ENCODE measurements around the gene WDR53. TPM values are rescaled to one million over a fixed set of nuclear protein-coding genes. Genes with fewer than 3 reads are reported as not detected.
"Not testable (repeated sequence)": the region's sequence is repeated elsewhere in the genome, so short reads cannot be mapped to it uniquely, and the experiment has no call there.

The WDR53 gene
- total and polyA plus RNA-seq, 4 donors: 3.4 to 11.4 (median 8.3) TPM

GRCh38 chr3:196517919-196518318 lies 50.4 kb downstream of the WDR53 start:
- Histone ChIP-seq H3K27ac (ENCODE audit: low read depth in 1 of 2, low read length in 2 of 2) (no peak overlapping the region), H3K27me3 (ENCODE audit: control insufficient read depth in 1 of 2, insufficient read depth in 2 of 2, low read length in 1 of 2) (no peaks in the 10 kb centered on the region), H3K9me3 (ENCODE audit: control insufficient read depth, low read length) (peaks cover 15% of the 10 kb centered on the region), H3K4me3 (ENCODE audit: low read length in 2 of 2) (no peak overlapping the region), H3K4me1 (ENCODE audit: control insufficient read depth in 1 of 2, insufficient read depth in 2 of 2, low read length in 2 of 2) (no peaks in the 10 kb centered on the region), H3K36me3 (ENCODE audit: control insufficient read depth in 1 of 2, insufficient read depth in 2 of 2, low read length in 1 of 2) (no peaks in the 10 kb centered on the region)
- WGBS, 2 donors: 82 to 87% methylated on average over 2 of the region's 2 CpGs
- DNase-seq (no peak), ATAC-seq (ENCODE audit: low FRiP score) (no peak)
- intact Hi-C loops (cut with DNase I): no loop called here

DNA sequence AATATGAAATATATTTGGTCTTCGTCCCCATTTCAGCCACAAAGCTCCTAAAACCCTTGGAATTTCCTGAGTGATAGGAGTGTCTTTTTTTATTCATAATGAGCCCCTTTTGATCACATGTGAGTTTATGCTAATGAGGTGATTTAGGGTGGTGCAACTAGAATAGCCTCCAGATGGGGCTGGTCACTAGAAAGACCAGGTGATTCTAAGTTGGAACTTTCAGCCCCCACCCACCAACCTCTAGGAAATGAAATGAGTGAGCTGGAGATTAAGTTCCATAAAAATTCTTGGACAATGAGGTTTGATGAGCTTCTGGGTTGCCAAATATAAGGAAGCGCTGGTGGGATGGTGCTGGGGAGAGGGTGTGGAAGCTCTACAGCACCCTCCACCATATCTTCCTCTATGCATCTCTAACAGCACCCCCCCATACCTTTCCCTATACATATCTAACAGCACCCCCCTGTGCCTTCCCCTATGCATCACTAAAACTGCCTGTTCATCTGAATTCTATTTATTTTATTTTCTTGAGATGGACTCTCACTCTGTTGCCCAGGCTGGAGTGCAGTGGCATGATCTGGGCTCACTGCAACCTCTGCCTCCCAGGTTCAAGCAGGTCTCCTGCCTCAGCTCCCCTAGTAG lies 51.1 kb downstream of the WDR53 start:
- H3K9me3 ChIP-seq (ENCODE audit: control insufficient read depth, low read length): peaks cover 15% of the 10 kb centered on the region
- DNase-seq (no peak), ATAC-seq (ENCODE audit: low FRiP score) (no peak)
- intact Hi-C loops (cut with DNase I): no loop called here
- H3K36me3 ChIP-seq (ENCODE audit: control insufficient read depth in 1 of 2, insufficient read depth in 2 of 2, low read length in 1 of 2): no peaks in the 10 kb centered on the region
- no peaks in the 10 kb centered on the region for H3K27me3 ChIP-seq (ENCODE audit: control insufficient read depth in 1 of 2, insufficient read depth in 2 of 2, low read length in 1 of 2)
- no peaks in the 10 kb centered on the region for H3K4me1 ChIP-seq (ENCODE audit: control insufficient read depth in 1 of 2, insufficient read depth in 2 of 2, low read length in 2 of 2)
- H3K27ac ChIP-seq (ENCODE audit: low read depth in 1 of 2, low read length in 2 of 2): no peak overlapping the region
- 82 to 91% methylated on average over 2 of the region's 2 CpGs for whole genome bisulfite sequencing, 2 donors
- H3K4me3 ChIP-seq (ENCODE audit: low read length in 2 of 2): no peak overlapping the region

GRCh38 chr3:196514913-196515621 lies 53.3 kb downstream of the WDR53 start, which contains the start of gene SMCO1:
Gene SMCO1 (minus strand): TSS chr3:196515346. CDS start chr3:196515209, 137 bp downstream.
- Histone ChIP-seq H3K27me3 (ENCODE audit: control insufficient read depth in 1 of 2, insufficient read depth in 2 of 2, low read length in 1 of 2) (no peaks in the 10 kb centered on the region), H3K27ac (ENCODE audit: low read depth in 1 of 2, low read length in 2 of 2) (no peak within 1 kb of the TSS), H3K4me3 (ENCODE audit: low read length in 2 of 2) (no peak within 1 kb of the TSS), H3K9me3 (ENCODE audit: control insufficient read depth, low read length) (peaks cover 9% of the 10 kb centered on the region), H3K4me1 (ENCODE audit: control insufficient read depth in 1 of 2, insufficient read depth in 2 of 2, low read length in 2 of 2) (no peaks in the 10 kb centered on the region), H3K36me3 (ENCODE audit: control insufficient read depth in 1 of 2, insufficient read depth in 2 of 2, low read length in 1 of 2) (no peaks in the 10 kb centered on the region)
- 87 to 89% methylated on average over 10 of the region's 10 CpGs for WGBS, 2 donors
- no peak for DNase-seq
- intact Hi-C loops (cut with DNase I): no loop called here
- no peak for ATAC-seq (ENCODE audit: low FRiP score)

- no peak for DNase-seq
- H3K27me3 ChIP-seq (ENCODE audit: control insufficient read depth in 1 of 2, insufficient read depth in 2 of 2, low read length in 1 of 2): no peaks in the 10 kb centered on the region
- no peak overlapping the region for H3K27ac ChIP-seq (ENCODE audit: low read depth in 1 of 2, low read length in 2 of 2)
- no peaks in the 10 kb centered on the region for H3K36me3 ChIP-seq (ENCODE audit: control insufficient read depth in 1 of 2, insufficient read depth in 2 of 2, low read length in 1 of 2)
- WGBS, 2 donors: 94 to 97% methylated on average over 1 of the region's 1 CpG
- H3K4me3 ChIP-seq (ENCODE audit: low read length in 2 of 2): no peak overlapping the region
- ATAC-seq (ENCODE audit: low FRiP score): no peak
- no peaks in the 10 kb centered on the region for H3K4me1 ChIP-seq (ENCODE audit: control insufficient read depth in 1 of 2, insufficient read depth in 2 of 2, low read length in 2 of 2)
- peaks cover 5% of the 10 kb centered on the region for H3K9me3 ChIP-seq (ENCODE audit: control insufficient read depth, low read length)
- intact Hi-C loops (cut with DNase I): no loop called here
Observed at GRCh38 chr3:196514350-196514716, 54.0 kb downstream of the WDR53 start.

DNA sequence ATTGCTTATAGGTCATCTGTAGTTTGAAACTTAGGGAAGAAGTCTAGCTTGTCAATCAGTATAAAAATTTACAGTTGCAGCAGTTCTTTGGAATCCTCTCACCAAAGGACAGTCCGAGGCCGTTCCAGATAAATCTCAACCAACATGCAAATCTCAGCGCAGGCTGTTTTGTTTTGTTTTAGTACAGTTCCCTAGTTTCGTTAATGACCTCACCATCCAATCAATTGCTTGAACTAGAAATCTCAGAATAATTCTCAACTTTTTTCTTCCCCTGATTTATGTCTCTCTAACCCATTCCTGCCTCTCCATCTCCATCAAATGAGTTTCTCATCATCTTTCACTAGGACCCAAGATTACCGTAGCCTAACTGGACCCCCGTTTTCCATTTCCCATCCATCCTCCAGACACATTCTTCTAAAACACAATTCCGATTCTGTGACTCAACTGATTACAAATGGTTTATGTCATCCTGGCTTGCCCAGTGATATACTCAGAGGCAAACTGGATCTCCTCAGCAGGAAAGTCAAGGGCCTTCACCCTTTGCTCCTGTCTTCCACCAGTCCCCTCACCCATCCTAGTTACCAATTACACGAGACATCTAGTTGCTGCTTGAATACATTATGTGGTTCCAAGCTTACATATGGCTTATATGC lies 54.5 kb downstream of the WDR53 start:
- Histone ChIP-seq H3K4me1 (ENCODE audit: control insufficient read depth in 1 of 2, insufficient read depth in 2 of 2, low read length in 2 of 2) (no peaks in the 10 kb centered on the region), H3K27me3 (ENCODE audit: control insufficient read depth in 1 of 2, insufficient read depth in 2 of 2, low read length in 1 of 2) (no peaks in the 10 kb centered on the region), H3K36me3 (ENCODE audit: control insufficient read depth in 1 of 2, insufficient read depth in 2 of 2, low read length in 1 of 2) (no peaks in the 10 kb centered on the region), H3K4me3 (ENCODE audit: low read length in 2 of 2) (no peak overlapping the region), H3K27ac (ENCODE audit: low read depth in 1 of 2, low read length in 2 of 2) (no peak overlapping the region), H3K9me3 (ENCODE audit: control insufficient read depth, low read length) (peaks cover 2% of the 10 kb centered on the region)
- ATAC-seq (ENCODE audit: low FRiP score) (no peak), DNase-seq (no peak)
- 71 to 74% methylated on average over 8 of the region's 8 CpGs for WGBS, 2 donors
- intact Hi-C loops (cut with DNase I): no loop called here

DNA sequence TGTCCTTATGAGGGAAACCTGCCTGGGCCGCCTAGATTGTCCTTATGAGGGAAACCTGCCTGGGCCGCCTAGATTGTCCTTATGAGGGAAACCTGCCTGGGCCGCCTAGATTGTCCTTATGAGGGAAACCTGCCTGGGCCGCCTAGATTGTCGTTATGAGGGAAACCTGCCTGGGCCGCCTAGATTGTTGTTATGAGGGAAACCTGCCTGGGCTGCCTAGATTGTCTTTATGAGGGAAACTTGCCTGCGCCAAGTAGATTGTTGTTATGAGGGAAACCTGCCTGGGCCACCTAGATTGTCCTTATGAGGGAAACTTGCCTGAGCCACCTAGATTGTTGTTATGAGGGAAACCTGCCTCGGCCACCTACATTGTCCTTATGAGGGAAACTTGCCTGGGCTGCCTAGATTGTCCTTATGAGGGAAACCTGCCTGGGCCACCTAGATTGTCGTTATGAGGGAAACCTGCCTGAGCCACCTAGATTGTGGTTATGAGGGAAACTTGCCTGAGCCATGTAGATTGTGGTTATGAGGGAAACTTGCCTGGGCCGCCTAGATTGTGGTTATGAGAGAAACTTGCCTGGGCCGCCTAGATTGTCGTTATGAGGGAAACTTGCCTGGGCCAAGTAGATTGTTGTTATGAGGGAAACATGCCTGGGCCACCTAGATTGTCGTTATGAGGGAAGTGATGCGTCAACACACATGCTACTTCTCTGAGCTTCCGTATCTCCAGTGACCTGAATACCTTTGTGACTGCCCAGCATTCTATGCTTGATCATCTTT lies 56.5 kb downstream of the WDR53 start:
- H3K9me3 ChIP-seq (ENCODE audit: control insufficient read depth, low read length); H3K27me3 ChIP-seq (ENCODE audit: control insufficient read depth in 1 of 2, insufficient read depth in 2 of 2, low read length in 1 of 2); H3K36me3 ChIP-seq (ENCODE audit: control insufficient read depth in 1 of 2, insufficient read depth in 2 of 2, low read length in 1 of 2); intact Hi-C loops (cut with DNase I); H3K27ac ChIP-seq (ENCODE audit: low read depth in 1 of 2, low read length in 2 of 2); ATAC-seq (ENCODE audit: low FRiP score); DNase-seq; H3K4me3 ChIP-seq (ENCODE audit: low read length in 2 of 2); H3K4me1 ChIP-seq (ENCODE audit: control insufficient read depth in 1 of 2, insufficient read depth in 2 of 2, low read length in 2 of 2): not testable (repeated sequence)
- 92% methylated on average over 13 to 15 of the region's 15 CpGs for WGBS, 2 donors

- H3K4me1 ChIP-seq (ENCODE audit: control insufficient read depth in 1 of 2, insufficient read depth in 2 of 2, low read length in 2 of 2); intact Hi-C loops (cut with DNase I); DNase-seq; H3K36me3 ChIP-seq (ENCODE audit: control insufficient read depth in 1 of 2, insufficient read depth in 2 of 2, low read length in 1 of 2); H3K4me3 ChIP-seq (ENCODE audit: low read length in 2 of 2); ATAC-seq (ENCODE audit: low FRiP score); H3K27ac ChIP-seq (ENCODE audit: low read depth in 1 of 2, low read length in 2 of 2); H3K27me3 ChIP-seq (ENCODE audit: control insufficient read depth in 1 of 2, insufficient read depth in 2 of 2, low read length in 1 of 2); H3K9me3 ChIP-seq (ENCODE audit: control insufficient read depth, low read length): not testable (repeated sequence)
- WGBS, 2 donors: 96 to 98% methylated on average over 1 of the region's 1 CpG
Observed at GRCh38 chr3:196511108-196511507, 57.2 kb downstream of the WDR53 start.

DNA sequence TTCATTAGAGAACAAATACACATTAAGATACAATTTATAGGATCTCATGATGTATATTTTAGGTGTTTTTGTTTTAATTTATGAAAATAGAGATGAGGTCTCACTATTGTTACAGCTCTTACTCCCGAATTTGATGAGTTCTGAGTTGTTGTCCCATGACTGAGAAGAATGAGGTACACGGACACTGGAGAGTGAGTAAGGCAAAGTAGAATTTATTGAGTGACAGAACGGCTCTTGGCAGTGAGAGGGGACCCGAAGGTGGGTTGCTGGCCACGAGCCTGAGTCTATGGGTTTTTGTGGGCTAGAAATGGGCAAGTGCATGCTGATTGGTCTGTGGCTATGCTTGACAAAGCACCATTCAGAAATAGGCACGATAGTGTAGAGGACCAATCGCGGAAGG lies 61.7 kb downstream of the WDR53 start:
- intact Hi-C loops (cut with DNase I): no loop called here
- WGBS, 2 donors: 88 to 89% methylated on average over 8 of the region's 8 CpGs
- DNase-seq (no peak), ATAC-seq (ENCODE audit: low FRiP score) (no peak)
- Histone ChIP-seq H3K36me3 (ENCODE audit: control insufficient read depth in 1 of 2, insufficient read depth in 2 of 2, low read length in 1 of 2) (no peaks in the 10 kb centered on the region), H3K27ac (ENCODE audit: low read depth in 1 of 2, low read length in 2 of 2) (no peak overlapping the region), H3K4me3 (ENCODE audit: low read length in 2 of 2) (no peak overlapping the region), H3K9me3 (ENCODE audit: control insufficient read depth, low read length) (peaks cover 4% of the 10 kb centered on the region), H3K4me1 (ENCODE audit: control insufficient read depth in 1 of 2, insufficient read depth in 2 of 2, low read length in 2 of 2) (no peaks in the 10 kb centered on the region), H3K27me3 (ENCODE audit: control insufficient read depth in 1 of 2, insufficient read depth in 2 of 2, low read length in 1 of 2) (no peaks in the 10 kb centered on the region)
